ENCODE measurements around the gene CYTH1. TPM values are rescaled to one million over a fixed set of nuclear protein-coding genes. Genes with fewer than 3 reads are reported as not detected.

Gene CYTH1
- total and polyA plus RNA-seq, 2 donors (not counting 1 experiment from before 2014, with no cell fraction given), result 255 to 353 TPM

DNA sequence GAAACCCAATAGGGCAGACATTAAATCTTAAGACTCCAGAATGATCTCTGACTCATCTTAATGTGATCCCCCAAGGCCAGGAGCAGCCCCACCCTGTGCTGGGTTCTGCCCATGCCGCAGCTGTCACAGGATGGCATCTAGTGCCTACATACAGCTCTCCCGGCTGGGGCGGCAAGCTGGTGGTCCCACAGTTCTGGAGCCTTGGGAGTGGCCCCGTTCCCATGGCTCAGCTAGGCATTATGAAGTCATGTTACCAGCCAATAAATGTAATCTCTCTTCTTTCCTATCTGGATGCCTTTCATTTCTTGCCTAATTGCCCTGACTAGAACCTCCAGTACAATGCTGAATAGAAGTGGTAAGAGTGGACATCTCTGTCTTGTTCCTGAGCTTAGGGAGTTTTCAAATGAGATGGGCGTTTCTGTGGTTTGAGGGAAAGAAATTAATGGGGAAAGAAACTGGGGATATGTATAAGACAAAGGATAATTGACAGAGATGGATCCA lies 109.2 kb downstream of the CYTH1 start:
- CTCF ChIA-PET, result no interaction called here
- Histone ChIP-seq H3K27ac (ENCODE audit: low read length in 2 of 2) (no peak overlapping the region), H4K20me1 (ENCODE audit: control insufficient read depth, insufficient read depth, low read length, poor library complexity, severe bottlenecking) (peaks cover 49% of the 10 kb centered on the region), H3K9me3 (ENCODE audit: control extremely low read depth in 1 of 3, control insufficient read depth in 2 of 3, insufficient read depth in 1 of 3, low read length in 2 of 3) (no peaks in the 10 kb centered on the region), H3K9ac (ENCODE audit: low read length) (no peak overlapping the region), H3K4me2 (replicated peaks; ENCODE audit: low read depth, low read length, poor library complexity, severe bottlenecking) (no peak overlapping the region), H3K79me2 (ENCODE audit: control insufficient read depth, insufficient read depth, low read length) (no peaks in the 10 kb centered on the region), H3K27me3 (replicated peaks in 1 of 4; ENCODE audit: control extremely low read depth in 1 of 4, control insufficient read depth in 3 of 4, insufficient read depth in 4 of 4, low read length in 3 of 4) (no peaks in the 10 kb centered on the region), H3K36me3 (replicated peaks in 1 of 2; ENCODE audit: control extremely low read depth in 1 of 2, control insufficient read depth in 1 of 2, extremely low read depth in 1 of 2, insufficient read depth in 2 of 2, low read length in 1 of 2) (peaks cover 0 to 65% of the 10 kb centered on the region in 2 experiments), H3K4me1 (ENCODE audit: control insufficient read depth in 2 of 2, insufficient read depth in 2 of 2, low read length in 2 of 2) (no peaks in the 10 kb centered on the region), H2AFZ (ENCODE audit: insufficient read depth, low read depth, low read length, poor library complexity, severe bottlenecking) (no peak overlapping the region), H3K4me3 (ENCODE audit: control extremely low read depth in 1 of 5, extremely low read depth in 1 of 5, insufficient read depth in 1 of 5, low read depth in 2 of 5, low read length in 4 of 5) (no peak overlapping the region)
- Mint-ChIP-seq H3K27ac (peak overlapping the region; percentile 28), H3K4me1 (no peaks in the 10 kb centered on the region), H3K9me3 (ENCODE audit: insufficient read depth) (no peaks in the 10 kb centered on the region), H3K27me3 (no peaks in the 10 kb centered on the region), H3K4me3 (no peak overlapping the region)
- ATAC-seq (ENCODE audit: low read depth) (no peak), DNase-seq (no peak)
- TF ChIP-seq EZH2 (IDR thresholded peaks at IDR 0.05; ENCODE audit: borderline replicate concordance, insufficient read depth, low read depth, low read length, poor library complexity, severe bottlenecking), result no peak
- no peak for TF ChIP-seq CTCF (IDR thresholded peaks at IDR 0.05)
- 98% methylated on average over 5 of the region's 5 CpGs for WGBS (ENCODE audit: insufficient coverage)
- POLR2A ChIA-PET, result no interaction called here
- intact Hi-C loops (cut with micrococcal nuclease), result no loop called here

GRCh38 chr17:78672005-78672404 lies 110.1 kb downstream of the CYTH1 start:
- no peak overlapping the region for H3K4me3 Mint-ChIP-seq
- no peak overlapping the region for H3K4me3 ChIP-seq (ENCODE audit: control extremely low read depth in 1 of 5, extremely low read depth in 1 of 5, insufficient read depth in 1 of 5, low read depth in 2 of 5, low read length in 4 of 5)

More at GRCh38 chr17:78672005-78672404, 110.1 kb downstream of the CYTH1 start:
- Histone ChIP-seq H3K79me2 (ENCODE audit: control insufficient read depth, insufficient read depth, low read length) (no peaks in the 10 kb centered on the region), H3K9ac (ENCODE audit: low read length) (no peak overlapping the region), H3K9me3 (ENCODE audit: control extremely low read depth in 1 of 3, control insufficient read depth in 2 of 3, insufficient read depth in 1 of 3, low read length in 2 of 3) (no peaks in the 10 kb centered on the region), H3K4me2 (replicated peaks; ENCODE audit: low read depth, low read length, poor library complexity, severe bottlenecking) (no peak overlapping the region), H3K4me1 (ENCODE audit: control insufficient read depth in 2 of 2, insufficient read depth in 2 of 2, low read length in 2 of 2) (no peaks in the 10 kb centered on the region), H2AFZ (ENCODE audit: insufficient read depth, low read depth, low read length, poor library complexity, severe bottlenecking) (no peak overlapping the region), H3K27ac (ENCODE audit: low read length in 2 of 2) (no peak overlapping the region), H3K36me3 (replicated peaks in 1 of 2; ENCODE audit: control extremely low read depth in 1 of 2, control insufficient read depth in 1 of 2, extremely low read depth in 1 of 2, insufficient read depth in 2 of 2, low read length in 1 of 2) (peaks cover 0 to 63% of the 10 kb centered on the region in 2 experiments), H4K20me1 (ENCODE audit: control insufficient read depth, insufficient read depth, low read length, poor library complexity, severe bottlenecking) (peaks cover 40% of the 10 kb centered on the region), H3K27me3 (replicated peaks in 1 of 4; ENCODE audit: control extremely low read depth in 1 of 4, control insufficient read depth in 3 of 4, insufficient read depth in 4 of 4, low read length in 3 of 4) (no peaks in the 10 kb centered on the region)
- CTCF ChIA-PET, result no interaction called here
- Mint-ChIP-seq H3K9me3 (ENCODE audit: insufficient read depth) (no peaks in the 10 kb centered on the region), H3K27me3 (no peaks in the 10 kb centered on the region), H3K27ac (peak overlapping the region; percentile 28), H3K4me1 (no peaks in the 10 kb centered on the region)
- ATAC-seq (ENCODE audit: low read depth), result no peak
- intact Hi-C loops (cut with micrococcal nuclease), result no loop called here
- WGBS (ENCODE audit: insufficient coverage), result 91% methylated on average over 11 of the region's 11 CpGs
- DNase-seq, result no peak
- POLR2A ChIA-PET, result no interaction called here
- TF ChIP-seq CTCF (IDR thresholded peaks at IDR 0.05), result no peak
- TF ChIP-seq EZH2 (IDR thresholded peaks at IDR 0.05; ENCODE audit: borderline replicate concordance, insufficient read depth, low read depth, low read length, poor library complexity, severe bottlenecking), result no peak

Measured in B cell (primary cell).